Measurements from ENCODE around the gene KRT85.
A peak's percentile ranks its signal among the peaks of the same experiment; 100 is the strongest.
"Not testable (repeated sequence)": the region's sequence is repeated elsewhere in the genome, so short reads cannot be mapped to it uniquely, and the experiment has no call there.

KRT85 gene

DNA sequence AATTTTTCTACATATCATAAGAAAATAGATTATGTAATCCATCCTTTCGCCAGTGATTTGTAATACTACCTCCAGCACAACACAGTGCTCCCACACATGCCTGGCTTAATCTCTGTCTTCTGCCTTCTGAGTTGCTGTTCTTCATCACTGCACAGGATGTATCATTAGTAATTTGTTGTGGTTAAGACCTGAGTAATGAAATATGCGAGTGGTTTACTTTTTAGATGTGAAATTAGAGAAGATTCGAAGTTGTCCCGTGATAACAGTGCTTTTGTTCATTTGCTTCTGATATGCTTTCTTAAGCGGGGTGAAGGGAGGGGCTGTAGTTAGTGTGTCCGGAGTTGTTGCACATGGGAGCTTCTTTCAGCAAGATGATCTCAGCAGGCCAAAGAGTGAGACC, 18.1 kb downstream of the KRT85 start:
- no peak for DNase-seq (ENCODE audit: low read depth, low spot score)

DNA sequence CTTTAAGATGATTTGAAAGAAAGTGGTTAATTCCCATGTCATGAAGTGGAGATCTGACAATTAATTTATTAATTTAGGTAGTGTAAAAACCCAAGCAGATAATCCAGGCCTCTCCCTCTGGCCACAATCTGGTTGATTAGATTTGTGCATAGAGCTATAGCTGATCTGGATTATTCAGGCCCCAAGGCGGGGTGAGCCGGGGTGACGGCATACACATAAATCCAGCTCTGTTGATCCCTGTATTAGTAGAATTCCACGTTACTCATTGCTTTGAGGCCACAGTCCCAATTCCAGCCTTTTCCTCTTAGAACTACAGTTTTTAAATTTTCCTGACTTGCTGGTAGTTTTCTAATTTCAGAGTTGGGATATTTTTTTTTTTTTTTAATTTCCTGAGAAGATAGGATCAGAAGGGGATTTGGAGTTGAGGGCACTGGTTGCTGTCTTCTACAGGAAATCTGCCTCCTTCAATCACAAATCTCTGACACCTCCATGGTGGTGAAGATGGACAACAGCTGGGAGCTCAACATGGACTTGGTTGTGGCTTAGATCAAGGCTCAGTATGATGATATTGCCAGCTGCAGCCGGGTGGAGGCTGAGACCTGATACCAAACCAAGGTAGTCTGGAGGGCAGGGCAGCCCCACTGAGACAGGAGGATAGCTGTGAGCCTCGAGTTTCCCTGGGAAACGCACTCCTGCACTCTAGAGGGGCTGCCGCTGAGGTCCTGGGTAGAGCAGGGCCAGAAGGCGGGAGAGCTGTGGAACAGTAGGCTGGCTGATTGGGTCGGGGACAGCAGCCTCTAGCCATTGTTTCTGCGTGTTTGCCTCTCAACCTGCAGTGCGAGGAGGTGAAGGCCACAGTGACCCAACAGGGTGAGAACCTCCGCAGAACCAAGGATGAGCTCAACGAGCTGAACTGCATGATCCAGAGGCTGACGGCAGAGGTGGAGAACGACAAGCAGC, 19.4 kb downstream of the KRT85 start:
- no peak for DNase-seq (ENCODE audit: low read depth, low spot score)

DNA sequence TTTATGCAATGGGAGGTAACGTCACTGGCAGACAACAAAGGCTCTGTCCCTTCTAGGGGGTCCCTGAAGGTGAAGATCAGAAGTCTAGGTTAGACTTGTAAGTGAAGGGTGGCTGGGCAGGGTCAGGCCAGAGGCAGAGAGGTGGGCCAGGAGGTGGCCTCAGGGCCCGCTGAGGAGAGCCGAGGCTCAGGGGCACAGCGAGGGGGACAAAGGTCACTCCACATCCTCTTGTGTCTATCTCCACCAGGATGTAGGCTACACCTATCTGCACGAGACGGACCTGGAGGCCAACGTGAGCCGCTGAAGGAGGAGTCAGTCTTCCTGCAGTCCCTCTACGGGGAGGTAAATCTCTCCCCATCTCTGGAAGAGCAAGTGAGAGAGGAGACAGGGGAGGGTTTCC, 20.3 kb downstream of the KRT85 start:
- DNase-seq (ENCODE audit: low read depth, low spot score), result no peak

DNA sequence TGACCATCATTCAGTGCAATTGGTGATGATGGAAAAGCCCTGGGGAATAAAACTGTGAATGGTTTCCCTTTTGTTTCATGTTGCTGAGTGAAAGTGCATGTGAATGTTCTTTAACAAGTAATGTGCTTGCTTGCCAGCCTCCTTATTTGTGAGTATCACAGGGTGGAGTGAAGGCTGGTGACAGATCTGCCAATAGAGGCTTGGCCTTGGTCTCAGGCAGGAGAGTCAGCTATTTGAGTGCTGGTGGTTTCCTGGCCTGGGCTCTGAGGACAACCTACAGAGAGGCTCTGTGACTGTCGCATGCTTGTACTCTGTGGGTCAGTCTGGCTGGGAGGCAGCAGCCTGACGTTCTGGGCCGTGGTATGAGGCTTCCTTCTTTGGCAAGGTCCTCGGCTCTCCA, 20.7 kb downstream of the KRT85 start:
- DNase-seq (ENCODE audit: low read depth, low spot score), result no peak

DNA sequence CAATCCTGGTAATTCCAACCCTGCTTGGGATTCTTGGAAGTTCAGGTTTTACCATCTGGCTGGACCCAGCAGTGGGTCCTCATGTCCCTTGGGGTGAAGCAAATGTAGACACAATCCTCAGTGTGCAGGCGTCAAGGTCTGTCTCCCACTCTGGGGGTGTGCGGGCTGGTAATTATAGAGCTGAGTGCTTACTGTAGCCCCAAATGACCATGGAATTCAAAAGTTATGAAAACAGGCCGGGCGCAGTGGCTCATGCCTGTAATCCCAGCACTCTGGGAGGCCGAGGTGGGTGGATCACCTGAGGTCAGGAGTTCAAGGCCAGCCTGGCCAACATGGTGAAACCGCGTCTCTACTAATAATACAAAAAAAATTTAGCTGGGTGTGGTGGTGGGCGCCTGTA, 22.2 kb downstream of the KRT85 start:
- not testable (repeated sequence) for DNase-seq (ENCODE audit: low read depth, low spot score)

DNA sequence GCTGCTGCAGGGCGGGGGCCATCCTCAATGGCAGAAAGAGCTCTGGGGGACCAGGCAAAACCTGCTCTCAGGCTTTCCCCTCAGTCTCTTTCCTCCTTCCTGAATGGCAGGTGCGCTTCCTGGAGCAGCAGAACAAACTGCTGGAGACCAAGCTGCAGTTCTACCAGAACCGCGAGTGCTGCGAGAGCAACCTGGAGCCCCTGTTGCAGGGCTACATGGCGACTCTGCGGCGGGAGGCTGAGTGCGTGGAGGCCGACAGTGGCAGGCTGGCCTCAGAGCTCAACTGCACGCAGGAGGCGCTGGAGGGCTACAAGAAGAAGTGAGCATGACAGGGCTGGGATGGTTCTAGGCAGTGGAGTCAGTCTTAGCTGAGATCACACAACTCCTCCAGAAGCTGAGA, 23.2 kb downstream of the KRT85 start:
- no peak for DNase-seq (ENCODE audit: low read depth, low spot score)

DNA sequence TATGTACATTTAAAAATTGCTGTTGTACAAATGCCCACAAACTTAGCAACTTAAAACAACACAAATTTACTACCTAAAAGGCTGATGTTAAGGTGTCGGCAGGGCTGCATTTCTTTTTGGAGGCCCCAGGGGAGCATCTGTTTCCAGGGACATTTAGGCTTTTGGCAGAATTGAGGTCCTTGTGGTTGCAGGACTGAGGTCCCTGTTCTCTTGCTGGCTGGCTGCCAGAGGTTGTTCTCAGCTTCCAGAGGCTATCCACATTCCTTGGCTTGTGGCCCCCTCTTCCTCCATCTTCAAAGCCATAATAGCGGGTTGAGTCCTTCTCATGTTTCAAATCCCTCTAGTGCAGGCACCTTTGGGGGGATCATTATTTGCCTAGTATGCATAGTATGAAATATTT, 23.7 kb downstream of the KRT85 start:
- DNase-seq (ENCODE audit: low read depth, low spot score), result no peak

DNA sequence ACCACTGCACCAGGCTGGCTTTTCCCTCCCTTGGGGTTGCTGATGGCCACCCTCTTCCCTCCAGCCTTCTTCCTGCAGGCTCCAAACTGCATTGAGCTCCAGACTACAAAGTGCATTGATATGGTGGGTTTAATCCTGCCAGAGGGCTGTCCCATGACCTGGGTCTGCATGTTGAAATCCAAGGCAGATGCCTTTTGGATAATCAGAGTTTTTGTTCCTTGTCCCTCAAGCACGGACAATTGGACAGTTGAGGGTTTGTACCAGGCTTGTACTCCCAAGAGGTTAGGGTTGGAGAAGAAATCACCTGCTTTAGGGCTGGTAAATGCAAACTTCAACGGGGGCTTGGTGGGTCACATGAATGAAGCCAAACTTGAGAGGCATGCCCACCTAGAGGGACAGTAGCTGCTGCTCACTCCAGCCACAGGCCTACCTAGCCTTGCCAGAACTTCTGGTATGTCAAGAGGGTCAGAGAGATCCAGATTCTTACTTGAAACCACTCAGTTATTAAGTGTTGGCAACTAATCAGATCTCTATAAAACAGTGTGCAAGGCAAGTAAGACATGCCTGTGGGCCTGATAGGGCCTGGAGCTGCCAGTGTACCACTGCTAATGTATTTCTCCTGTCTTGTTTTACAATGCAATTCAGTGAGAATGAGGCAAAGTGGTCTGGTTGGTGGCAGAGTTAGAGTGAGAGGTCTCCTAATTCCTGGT, 24.3 kb downstream of the KRT85 start:
- DNase-seq (ENCODE audit: low read depth, low spot score), result no peak

- DNase-seq (ENCODE audit: low read depth, low spot score), result no peak
Measured at GRCh38 chr12:52341066-52341580, 26.2 kb downstream of the KRT85 start.

GRCh38 chr12:52338241-52338960, 28.9 kb downstream of the KRT85 start:
- DNase-seq (ENCODE audit: low read depth, low spot score), result no peak

DNA sequence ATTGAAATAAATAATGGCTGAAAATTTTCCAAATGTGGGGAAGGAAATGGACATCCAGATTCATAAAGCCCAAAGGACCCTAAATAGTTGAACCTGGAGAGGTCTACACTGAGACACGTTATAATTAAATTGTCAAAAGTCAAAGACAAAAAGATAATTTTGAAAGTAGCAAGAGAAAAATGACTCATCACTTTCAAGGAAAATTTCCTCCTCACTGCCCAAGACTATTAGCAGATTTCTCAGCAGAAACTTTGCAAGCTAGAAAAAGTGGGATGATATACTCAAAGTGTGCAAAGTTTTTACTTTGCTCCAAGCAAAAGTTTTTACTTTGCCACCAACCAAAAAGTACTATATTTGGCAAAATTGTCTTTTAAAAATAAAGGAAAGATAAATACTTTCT, 30.2 kb downstream of the KRT85 start:
- DNase-seq (ENCODE audit: low read depth, low spot score), result no peak

GRCh38 chr12:52336641-52337040, 30.6 kb downstream of the KRT85 start:
- DNase-seq (ENCODE audit: low read depth, low spot score), result no peak

- DNase-seq (ENCODE audit: low read depth, low spot score), result no peak
Measured at GRCh38 chr12:52335598-52336262, 31.6 kb downstream of the KRT85 start.

DNA sequence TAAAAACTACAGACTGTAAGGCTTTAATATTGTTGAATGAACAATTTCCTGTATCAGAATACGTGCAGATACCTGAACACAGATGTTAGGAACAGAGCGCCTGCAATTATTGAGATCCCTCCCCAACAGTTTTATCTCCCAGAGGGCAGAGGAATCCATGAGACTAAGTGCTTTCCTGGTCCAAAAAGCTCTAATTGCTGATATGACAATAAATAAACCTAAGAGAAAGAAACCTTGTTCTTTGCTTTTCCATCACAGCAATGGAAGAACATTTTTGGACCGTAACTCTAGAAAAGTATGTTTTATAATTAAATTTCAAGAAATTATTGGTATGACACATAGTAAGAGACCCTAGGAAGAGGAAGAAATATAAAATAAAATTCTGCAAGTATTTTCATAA, 33.1 kb downstream of the KRT85 start:
- DNase-seq (ENCODE audit: low read depth, low spot score), result no peak

GRCh38 chr12:52333321-52333720, 34.0 kb downstream of the KRT85 start:
- DNase-seq (ENCODE audit: low read depth, low spot score), result no peak

DNA sequence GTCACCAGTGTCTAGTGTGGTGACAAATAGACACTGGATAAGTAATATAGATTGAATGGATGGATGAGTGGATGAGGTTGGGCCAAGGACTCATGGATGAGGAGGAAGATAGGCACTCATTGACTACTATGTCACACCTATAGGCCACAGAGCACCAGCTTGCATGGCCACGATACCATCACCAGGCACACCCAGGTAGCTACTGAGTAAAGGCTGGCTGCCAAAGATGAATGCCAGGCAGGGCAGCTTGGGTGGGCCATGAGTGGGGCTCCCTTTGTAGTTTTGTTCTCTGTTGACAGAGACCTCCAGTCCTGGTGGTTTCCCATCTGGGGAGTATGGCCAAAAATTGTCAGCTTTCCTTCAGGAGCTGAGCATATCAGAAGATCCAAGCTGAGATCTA, 34.9 kb downstream of the KRT85 start:
- DNase-seq (ENCODE audit: low read depth, low spot score), result no peak

DNA sequence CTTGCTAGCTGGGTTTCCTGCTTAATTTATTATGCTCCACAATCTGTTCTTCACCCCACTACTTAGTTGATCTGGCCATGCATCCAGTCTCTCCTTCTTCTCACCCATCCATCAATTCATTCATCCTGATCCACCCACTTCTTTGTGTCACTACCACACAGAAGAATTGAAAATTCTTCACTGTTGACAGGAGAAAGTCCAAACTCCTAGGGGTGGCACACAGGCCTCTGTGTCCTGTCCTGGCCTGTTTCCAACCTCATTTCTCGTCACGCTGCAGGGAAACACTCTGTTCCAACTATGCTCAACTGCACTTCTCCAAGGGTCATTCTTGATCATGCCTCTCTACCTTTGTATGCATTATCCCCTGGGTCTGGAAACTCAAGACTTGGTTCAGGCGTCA, 35.4 kb downstream of the KRT85 start:
- no peak for DNase-seq (ENCODE audit: low read depth, low spot score)

DNA sequence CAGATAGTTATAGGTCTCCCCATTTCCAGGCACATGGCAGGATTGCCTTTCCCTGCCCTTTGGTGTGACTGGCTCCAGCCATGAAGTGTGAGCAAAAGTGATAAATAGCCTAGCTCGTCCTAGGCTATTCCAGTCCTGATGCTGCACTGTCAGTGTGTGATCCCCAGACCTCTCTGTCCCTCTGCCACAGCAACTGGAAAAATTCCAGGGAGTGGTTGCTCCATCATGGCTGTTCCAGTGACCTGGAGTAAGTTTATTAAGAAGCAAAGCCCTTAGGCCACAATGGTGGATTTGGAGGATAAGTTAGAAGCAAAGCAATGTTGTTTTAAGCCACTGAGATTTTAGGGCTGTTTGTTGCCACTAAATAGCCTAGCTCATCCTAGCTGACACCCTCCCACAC, 36.2 kb downstream of the KRT85 start:
- DNase-seq (ENCODE audit: low read depth, low spot score), result no peak

DNA sequence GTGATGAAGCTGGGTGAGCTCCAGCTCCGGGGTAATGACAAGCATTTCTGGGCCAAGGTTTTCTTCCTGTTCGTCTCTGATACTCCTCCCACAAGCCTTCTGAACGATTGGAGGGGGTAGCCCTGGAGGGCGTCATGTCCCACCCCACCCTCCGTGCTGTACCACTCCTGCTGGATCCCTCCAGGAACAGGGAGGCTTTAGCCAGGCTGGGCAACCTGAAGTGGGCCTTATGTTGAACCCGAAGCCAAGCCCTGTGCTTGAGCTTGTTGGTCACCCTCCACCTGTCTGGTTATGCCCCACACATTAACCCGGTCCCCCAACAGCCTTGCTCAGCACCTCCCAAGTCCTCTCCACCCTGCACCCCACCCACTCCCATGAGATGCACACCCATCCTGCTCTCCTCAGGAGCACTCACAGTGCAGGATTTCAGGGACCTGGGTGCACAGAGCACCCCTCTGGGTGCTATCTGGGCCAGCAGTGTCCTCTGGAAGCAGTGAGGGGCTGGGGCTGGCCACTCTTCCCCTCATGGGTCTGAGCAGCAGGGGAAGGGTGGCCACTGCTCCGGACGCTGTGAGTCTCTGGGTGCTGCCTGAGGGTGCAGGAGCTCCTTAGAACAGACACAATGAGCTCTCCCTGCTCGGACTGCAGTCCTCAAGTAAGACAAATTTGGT, 39.3 kb downstream of the KRT85 start:
- no peak for DNase-seq (ENCODE audit: low read depth, low spot score)

- DNase-seq (ENCODE audit: low read depth, low spot score), result peak; percentile 69
Measured at GRCh38 chr12:52327052-52327829, 40.0 kb downstream of the KRT85 start.

All from iPS DF 19.7 (cell line).